NCI-H1694 treated with DMSO at 0.1 percent for 48 hours (cell line): ENCODE measurements around the gene EEF1AKMT3.

Source experiments
- DNase-seq: peaks from one replicate; lab custom pipeline; 2025; lab: John Stamatoyannopoulos, UW

EEF1AKMT3 gene

GRCh38 chr12:57735198-57735855, 37.1 kb upstream of the EEF1AKMT3 start:
- DNase-seq, result no peak

DNA sequence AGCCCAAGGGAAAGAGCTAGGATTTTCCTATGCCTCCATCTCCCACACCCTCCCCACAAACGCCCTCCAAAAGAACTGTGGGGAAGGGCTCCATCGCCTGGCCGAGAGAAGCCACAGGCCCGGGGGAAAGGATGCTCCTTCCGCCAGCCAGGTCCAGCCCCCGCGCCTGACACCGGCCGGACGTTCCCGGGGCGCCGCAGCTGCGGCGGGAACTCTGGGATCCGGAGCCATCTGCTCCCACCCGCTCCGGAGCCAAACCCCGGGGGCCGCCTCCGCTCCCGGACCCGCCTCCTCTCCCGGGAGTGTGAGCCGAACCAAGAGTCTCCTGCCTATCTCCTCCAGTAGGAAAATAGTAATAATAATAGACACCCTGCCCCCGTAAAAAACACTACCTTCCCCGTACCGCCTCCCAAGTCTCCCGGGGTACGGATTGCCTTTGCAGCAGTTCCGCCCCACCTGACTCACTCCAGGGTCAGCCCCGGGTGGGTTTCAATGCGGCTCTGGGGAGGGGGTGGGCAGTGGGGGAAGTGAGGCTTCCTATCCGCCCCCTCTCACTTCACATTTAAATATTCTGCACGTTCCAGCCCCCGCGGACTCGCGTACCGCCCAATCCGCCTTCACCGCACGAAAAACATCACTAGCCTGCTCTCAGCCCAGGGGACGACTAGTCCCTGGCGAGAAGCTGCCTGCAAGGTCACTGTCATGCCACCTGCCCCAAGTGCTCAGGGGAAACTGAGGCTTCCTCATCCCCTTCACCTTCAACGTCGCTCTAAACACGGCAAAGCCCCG, 36.3 kb upstream of the EEF1AKMT3 start:
- no peak for DNase-seq

DNA sequence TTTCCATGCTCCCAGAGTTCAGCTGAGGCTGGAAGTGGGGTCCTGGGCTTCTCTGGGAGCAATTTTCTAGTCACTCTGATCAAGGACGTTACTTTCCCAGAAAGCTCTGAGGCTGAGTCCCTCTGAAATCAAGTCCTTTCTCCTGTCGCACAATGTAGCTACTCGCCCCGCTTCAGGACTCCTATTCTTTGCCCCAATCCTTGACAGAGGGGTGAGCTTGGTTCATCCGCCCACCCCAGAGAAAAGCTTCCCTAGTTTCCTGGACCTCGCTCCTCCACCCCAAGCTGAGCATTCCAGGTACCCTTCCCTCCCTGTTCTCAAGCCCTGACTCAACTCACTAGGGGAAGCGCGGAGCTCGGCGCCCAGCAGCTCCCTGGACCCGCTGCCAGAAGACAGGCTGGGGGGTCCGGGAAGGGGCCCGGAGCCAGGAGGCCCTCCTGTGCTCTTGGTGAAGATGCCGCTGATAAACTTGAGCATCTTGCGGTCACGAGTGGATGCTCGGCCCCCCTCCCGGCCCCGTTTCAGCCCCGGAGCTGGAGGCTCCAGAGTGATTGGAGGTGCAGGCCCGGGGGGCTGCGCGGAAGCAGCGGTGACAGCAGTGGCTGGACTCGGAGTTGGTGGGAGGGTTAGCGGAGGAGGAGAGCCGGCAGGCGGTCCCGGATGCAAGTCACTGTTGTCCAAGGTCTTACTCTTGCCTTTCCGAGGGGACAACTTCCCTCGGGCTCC, 35.5 kb upstream of the EEF1AKMT3 start:
- no peak for DNase-seq

DNA sequence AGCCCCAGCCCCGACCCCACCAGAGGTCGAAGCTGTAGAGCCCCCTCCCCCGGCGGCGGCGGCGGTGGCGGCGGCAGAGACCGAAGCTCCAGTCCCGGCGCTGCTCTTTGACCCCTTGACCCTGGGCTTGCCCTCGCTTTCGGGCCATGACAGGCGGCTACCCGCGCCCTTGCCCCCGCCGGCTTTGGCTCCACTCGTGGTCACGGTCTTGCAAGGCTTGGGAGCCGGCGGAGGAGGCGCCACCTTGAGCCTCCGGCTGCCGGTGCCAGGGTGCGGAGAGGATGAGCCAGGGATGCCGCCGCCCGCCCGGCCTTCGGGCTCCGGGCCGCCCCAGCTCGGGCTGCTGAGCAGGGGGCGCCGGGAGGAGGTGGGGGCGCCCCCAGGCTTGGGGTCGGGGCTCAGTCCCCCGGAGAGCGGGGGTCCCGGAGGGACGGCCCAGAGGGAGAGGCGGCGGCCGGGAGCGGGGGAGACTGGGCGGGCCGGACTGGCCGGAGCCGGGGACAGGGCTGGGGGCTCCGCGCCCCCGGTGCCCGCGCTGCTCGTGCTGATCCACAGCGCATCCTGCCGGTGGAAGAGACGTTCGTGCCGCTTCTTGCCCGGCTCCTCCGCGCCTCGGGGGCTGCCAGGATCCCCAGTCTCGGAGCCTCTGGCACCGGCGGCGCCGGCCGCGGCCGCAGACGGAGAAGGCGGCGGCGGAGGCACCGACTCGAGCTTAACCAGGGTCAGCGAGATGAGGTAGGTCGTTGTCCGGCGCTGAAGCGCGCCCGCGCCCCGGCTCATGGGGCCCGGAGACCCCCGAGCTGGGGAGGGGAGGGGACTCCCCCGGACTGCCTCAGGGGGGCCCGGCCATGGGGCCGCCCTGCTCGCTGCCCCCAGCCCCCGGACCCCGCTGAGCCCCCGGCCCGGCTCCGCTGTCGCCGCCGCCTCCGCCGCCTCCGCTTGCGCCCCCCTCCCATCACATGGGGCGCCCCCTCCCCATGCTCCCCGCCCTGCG, 34.6 kb upstream of the EEF1AKMT3 start:
- no peak for DNase-seq

DNA sequence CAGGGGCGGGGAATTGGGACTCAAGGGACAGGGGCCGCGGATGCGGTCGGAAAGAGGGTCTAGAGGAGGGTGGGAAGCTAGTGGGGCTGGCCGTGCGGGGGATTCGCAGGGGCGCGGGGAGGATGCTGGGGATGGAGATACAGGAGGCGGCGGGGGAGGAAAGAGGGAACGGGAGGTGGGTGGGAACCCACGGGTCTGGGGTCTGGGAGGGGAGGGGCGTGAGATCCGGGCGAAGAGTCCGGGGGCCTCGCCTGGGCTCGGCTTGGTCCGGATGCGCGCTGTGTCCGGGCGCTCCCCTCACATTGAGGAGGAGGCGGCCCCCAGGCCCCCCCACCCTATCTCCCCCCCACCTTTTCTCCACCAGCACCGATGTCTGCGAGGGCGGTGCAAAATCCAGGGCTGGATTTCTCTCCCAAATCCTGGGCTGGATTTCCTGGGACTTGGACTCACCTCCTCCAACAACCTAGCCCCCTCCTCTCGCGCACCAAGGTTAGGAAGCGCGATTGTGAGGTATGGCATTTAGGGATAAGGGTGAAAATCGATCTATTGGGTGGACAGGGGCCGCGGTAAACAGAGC, 33.7 kb upstream of the EEF1AKMT3 start, which contains the start of gene AGAP2:
TSS of gene AGAP2 (minus strand) at position 82 of the 577 bp plus-strand sequence. CDS start 496 bp downstream, outside the sequence.
- DNase-seq, result peak; percentile 39

GRCh38 chr12:57739387-57739786, 33.0 kb upstream of the EEF1AKMT3 start:
- DNase-seq, result no peak

GRCh38 chr12:57739914-57740538, 32.4 kb upstream of the EEF1AKMT3 start:
- DNase-seq, result no peak

DNA sequence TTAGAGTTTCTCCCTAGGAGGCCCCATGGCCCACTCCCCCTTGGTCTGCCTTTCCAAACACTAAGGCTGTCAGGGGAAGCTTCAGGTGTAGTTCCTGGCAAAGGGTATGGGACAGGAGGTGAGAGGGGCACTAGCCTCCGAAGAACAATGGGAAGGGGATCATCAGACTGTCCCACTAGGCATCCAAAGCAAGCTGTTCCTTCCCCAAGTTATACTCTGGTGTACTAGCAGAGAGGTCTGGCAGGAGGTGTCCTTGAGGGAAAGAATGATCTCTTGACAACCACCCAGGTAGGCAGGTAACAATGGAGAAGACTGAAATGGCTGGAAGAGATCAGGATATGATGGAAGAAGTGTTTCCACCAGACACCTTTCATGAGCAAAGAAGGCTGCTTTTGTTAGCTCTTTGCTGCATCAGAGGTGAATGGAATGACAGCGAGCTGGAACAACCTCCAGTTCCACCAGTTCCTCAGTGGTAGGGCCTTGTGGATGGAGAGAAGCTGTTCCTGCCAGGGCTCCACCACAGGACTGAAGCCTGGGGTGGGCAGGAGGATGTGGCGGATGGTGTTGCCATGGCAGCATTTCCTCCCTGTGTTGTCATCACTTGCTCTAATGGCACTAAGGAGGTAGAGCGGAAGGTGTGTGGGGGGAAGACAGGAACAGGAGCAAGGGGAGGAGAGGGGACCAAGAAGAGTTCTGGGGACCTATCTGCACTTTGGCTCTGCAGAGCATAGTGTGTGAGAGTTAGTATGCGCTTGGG, 31.6 kb upstream of the EEF1AKMT3 start:
- no peak for DNase-seq

GRCh38 chr12:57741413-57741789, 31.0 kb upstream of the EEF1AKMT3 start:
- DNase-seq, result no peak

- DNase-seq, result no peak
Observed at GRCh38 chr12:57741844-57742738, 30.3 kb upstream of the EEF1AKMT3 start.

- DNase-seq, result no peak
Observed at GRCh38 chr12:57743769-57744168, 28.6 kb upstream of the EEF1AKMT3 start.

DNA sequence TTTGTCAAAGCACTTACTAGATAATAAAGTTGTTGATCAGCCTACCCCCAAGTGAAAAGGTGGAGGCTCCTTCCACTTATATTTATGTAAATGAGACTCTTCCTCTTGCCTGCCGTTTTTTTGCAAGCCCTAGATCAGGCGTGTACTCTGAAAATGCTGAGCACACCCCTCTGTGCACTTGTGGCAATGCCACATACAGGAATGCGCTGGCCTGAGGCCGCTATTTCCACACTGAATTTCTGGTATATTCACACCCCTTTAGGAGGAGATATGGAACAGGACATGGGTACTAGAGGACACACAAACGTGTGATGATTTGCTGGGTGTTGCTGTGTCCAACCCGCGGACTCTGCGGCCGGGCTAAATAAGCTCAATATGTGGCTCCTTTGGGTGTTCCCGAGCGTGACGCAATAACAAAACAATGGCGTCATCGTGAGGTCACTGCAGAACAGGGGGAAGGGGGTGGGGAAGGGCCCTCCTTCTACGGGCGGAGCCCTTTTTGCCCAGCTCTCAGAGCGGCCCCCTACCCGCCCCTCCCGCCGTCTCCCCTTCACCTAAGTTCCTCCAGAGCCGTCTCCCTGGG, 28.1 kb upstream of the EEF1AKMT3 start:
- DNase-seq, result no peak

- peak; percentile 93 for DNase-seq
Observed at GRCh38 chr12:57744777-57745484, 27.5 kb upstream of the EEF1AKMT3 start, which contains the start of gene TSPAN31. Gene TSPAN31 (plus strand): TSS chr12:57745039. CDS start chr12:57745155, 116 bp downstream.

GRCh38 chr12:57745485-57745881, 26.9 kb upstream of the EEF1AKMT3 start:
- no peak for DNase-seq

- no peak for DNase-seq
Observed at GRCh38 chr12:57746025-57746424, 26.4 kb upstream of the EEF1AKMT3 start.

DNA sequence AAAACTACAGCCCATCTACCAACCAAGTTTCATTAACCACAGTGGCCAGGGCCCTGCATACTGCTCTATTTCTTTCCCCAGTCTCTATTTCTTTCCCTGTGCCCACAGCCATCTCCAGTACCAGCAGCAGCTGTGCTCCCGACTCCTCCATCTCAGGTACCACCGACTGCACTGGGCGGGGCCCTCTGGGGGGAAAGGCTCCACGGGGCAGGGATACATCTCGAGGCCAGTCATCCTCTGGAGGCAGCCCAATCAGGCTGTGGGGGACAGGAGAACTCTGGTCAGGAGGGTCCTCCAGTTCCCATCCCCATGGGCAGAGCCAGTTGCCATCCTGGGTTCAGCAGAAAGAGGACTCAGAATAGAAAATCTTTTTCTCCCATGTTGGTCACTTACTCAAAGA, 23.4 kb upstream of the EEF1AKMT3 start:
- no peak for DNase-seq

DNA sequence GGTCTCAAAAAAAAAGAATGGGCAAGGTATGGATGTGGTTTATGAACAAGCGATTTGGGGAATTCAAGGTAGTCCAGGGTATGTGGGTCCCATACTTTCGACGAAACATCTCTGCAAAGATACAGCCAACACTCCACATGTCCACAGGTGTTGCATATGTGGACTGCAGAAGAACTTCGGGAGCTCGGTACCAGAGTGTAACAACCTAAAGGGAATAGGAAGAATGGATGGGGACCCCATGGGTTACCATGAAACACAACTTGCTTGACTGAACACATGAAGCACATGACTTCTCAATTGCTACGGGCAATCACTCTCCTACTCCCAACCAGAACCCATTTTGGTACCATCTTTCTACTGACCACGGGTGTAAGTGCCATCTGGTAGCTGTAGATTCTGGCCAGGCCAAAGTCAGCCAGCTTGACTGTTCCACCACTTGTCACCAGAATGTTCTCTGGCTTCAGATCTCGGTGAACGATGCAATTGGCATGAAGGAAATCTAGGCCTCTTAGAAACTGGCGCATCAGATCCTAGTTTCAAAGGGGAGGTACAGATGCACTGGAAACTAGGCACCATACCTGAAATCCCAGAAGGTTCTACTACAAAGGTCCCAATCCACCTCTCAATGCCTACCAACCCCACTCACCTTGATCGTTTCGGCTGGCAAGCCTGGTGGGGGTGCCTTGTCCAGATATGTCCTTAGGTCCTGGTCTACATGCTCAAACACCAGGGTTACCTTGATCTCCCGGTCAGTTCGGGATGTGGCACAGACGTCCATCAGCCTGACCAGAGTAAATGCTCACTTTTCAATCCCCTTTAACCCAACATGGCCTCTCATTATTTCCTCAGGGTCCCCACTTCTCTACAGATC, 21.6 kb upstream of the EEF1AKMT3 start:
- DNase-seq, result no peak
